Left kidney (tissue), 2 donors: Measurements from ENCODE around the gene TP53TG5. TPM values are rescaled to one million over a fixed set of nuclear protein-coding genes. Genes with fewer than 3 reads are reported as not detected.

Experiments used
- DNase-seq: peaks from one replicate; pipeline ENCODE4 v3.0.0-alpha.2; 2013
- polyA plus RNA-seq: library from polyadenylated mRNA; unstranded; fragments of 120-200 nt; gene quantifications from one replicate; pipeline ENCODE4 v1.2.1, GENCODE V29; 2013; ENCODE audit not compliant: insufficient read length

Gene TP53TG5
- polyA plus RNA-seq, 1 donor, result 2.0 TPM

DNA sequence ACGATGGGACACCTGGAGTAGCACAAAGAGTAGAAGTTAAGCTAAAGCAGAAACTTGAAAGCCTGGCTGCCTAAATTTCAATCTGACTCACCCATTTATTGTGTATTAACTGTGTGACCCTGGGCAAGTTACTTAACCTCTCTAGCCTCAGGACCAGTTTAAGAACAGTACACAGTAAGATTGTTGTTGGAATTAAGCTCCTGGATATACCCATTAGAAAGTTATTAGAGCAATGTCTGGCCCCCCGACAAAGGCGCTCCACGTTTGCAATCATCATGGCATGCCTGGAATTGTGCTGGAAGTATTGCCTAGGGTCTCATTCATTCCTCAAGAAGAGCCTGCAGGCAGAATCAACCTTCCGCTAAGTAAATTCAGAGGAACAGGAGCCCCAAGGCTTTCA is 31.3 kb downstream of the TP53TG5 start:
- DNase-seq, result no peak

DNA sequence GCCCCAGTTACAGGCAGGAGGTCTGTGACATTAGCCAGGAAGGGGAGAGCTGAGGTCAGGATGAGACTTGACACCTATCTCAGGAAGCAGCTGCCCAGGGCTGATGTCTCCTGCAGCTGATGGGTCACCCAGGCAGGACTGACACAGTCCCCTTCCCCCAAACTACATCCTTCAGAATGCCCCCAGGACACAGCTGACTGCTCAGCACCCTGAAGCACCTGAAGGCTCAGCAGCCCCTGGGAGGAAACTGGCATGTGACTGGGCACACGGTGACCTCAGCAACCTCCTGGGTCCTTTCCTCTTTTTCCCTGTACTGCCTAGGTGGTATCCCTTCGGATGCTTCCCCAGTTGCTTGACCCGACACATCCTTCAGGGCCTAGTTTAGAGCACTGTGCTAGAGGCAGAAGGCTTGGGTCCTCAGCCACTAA is 31.8 kb downstream of the TP53TG5 start:
- no peak for DNase-seq

DNA sequence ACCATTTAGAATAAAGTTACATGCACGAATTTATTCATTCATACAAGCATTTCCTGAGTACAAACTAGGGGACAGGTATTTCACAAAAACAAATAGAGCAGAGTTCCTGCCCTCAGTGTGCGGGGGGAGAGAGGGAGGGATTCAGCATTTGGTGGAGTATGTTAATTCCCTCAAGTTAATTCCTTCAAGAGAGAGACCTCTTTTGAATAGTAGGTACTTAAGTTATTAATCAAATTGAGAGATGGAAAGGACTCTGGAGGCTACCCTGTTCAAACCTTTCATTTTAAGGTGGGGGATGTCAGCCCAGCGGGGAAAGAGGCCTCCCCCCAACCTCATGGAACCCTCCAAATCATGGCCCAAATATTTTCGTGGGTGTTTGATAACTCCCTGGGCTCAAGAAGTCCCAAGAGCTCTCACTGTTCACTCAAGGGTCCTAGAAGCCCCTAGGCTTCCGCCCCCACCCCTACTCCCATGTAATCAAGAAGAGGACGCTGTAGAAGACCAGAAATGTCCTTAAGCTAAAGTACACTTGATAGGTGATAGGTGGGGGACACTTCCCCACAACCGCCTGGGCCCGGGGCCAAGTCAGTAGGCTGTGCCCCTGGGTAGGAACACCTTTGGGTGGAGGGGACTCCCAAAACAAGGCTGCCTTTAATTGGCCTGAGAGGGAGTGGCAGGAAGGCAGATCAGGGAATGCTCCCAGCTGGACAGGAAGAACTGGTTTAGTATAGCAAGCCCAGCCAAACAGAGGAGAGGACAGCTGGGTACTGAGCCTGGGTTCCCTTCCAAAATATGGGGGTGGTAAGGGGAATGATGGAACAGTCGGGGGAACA is 32.8 kb downstream of the TP53TG5 start:
- DNase-seq, result no peak

DNA sequence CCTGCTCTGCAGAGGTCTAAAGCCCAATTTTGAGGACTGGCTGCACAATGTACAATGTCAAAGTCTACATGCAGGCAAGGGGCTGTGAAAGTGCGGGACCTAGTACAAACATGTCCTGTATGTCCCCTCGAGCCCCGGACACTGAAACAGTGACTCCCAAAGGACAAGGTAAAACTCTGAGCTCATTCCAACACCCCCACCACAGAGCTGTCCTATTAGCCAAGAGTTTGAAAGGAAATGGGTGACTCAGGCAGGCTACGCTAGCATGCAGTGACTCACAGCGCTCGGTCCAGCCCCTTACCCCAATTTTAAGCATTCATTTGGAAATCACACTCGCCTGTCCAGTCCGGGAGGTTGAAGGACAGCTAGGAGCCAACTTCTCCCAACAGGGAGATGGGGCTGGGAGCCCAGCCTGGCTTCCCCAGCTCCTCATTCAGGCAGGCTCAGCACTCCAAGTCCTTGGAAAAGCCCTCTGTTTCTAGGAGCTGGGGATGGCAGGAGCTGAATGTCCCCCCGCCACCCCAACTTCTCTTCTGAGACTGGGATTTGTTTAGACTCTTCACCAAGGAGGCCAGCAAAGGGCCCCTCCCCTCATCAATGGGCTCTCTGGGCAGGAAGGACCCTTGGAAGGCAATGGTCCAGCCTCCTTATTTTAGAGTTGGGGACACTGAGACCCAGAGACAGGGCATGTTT is 33.8 kb downstream of the TP53TG5 start:
- DNase-seq, result no peak

DNA sequence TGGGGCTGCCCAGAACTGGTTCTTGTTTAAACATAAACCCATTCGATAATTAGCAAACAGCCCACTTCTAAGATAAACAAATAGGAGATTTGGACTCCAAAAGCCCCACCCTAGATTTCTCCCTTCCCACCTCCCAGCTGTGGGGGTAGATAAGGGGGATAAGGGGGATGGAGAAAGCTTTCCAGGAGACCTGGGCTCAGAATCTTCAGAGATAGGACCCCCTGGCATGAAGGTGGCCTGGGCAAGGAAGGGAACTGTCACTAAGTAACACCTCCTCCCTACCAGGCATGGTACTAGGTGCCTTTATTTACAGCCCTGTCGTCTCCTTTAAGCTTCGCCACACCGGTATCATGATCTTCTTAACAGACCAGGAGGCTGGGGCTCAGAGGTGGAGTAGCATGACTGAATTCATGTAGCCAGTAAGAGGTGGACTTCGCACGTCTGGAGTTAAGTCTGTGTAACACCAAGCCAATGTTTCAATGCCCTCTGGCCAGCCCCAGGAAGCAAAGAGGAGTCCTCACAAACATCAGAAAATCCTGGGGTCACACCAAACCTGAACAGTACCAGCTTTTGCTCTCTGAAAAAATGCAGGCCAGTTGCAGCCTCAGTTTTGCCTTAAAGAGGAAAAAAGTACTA is 34.5 kb downstream of the TP53TG5 start:
- DNase-seq, result no peak

DNA sequence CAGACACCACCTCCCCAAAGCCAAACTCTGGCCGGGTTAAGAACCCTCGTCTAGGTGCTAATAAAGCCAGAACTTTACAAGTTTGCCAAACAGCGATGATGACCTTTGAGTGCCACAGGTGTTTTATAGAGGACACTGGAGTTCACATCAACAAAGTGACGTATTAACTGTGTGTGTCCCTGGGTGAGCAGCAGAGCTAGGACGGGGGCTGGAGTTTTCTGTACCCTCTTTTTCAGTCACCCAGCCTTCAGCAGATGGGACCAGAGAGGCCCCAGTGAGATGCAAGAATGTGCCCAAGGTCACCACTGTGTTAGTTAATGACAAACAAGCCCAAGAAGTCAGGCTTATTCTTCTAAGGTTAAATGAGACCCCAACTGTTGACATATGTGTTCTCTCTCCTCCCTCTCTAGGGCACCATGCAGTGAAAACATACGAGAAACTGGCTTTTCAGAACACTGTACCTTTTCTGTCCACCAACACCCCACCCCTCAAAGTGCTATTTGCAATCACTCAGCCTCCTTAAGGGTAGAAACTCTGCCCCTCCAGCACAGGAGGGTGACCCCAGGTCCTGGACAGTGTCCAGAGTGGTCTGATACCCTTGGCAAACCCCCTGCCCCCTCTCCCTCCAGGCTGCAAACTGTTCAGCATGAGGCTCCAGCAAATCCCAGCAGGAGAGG is 35.1 kb downstream of the TP53TG5 start:
- no peak for DNase-seq

DNA sequence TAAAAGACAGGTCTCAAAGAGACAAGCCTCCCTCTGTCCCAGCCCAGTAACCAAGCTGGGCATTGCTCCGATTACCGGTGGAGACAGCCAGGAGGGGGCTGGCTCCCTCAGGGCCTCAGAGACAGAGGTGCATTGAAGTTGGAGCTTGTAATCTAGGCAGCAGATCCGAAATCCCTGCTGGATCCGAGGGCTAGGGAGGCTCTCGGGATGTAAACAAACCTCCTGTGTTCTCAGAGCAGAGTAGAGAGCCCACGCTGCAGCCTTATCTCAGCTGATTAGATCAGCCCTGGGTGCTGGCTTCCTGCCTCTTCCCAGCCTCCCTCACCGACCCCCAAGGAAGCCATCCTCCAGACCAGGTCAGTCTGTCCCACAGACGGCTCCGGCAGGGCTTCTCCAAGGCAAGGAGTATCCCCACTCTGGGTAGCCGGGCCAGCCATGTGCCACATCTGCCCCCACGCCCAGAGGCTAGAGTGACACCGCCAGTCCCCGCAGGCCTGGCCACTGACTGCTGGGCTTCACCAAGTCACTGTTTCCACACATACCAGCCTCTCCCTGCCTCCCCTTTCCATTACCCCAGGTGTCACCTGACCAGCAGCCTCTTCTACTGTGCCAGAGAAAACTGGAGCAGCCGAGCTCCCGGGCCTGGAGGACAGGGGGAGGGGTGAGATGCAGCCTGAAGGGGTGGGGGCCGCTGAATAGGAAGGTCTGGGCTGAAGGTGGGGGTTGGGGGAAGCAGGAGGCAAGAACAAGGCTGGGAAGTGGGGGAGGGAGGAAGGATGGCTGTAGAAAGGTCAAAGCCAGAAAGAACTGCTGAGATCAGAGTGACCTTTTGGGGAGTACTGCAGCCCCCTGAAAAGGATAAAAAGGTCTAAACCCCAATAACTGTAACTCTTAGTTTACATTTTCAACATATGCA is 35.9 kb downstream of the TP53TG5 start:
- DNase-seq, result no peak

DNA sequence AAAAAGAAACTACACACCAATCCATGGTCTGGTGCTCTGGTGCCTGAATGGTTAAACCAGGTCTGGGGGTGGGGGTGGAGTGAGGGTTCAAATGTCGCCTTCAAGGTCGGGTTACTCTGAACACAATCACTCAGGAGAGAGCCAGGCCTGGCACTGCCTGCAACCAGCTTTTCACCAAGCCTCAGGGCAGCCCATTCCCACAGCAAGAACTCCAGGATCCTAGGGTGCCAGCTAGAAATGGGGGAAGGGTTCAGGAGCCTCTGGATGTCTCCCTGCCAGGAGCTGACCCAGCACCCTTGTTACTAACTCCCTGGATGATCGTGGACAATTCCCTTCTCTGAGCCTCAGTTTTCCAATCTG is 36.6 kb downstream of the TP53TG5 start:
- no peak for DNase-seq

DNA sequence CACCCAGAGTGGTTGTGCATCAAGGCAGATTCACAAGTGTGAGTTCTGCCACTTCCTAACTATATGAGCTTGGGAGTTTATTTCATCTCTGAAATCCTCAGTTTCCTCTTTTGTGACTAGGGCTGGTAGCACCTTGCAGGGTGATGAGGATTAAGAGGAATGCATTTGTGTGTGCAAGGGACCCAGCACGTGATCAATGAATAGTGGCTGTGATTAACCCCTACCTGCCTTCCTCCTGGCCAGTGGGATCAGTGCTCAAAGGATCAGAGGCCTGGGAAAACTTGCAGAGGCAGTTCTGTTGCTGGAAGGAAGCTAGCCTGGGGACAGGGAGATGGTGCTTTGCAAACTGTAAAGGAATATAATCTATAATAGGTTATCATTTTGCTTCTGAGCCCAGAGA is 37.2 kb downstream of the TP53TG5 start:
- DNase-seq, result no peak

DNA sequence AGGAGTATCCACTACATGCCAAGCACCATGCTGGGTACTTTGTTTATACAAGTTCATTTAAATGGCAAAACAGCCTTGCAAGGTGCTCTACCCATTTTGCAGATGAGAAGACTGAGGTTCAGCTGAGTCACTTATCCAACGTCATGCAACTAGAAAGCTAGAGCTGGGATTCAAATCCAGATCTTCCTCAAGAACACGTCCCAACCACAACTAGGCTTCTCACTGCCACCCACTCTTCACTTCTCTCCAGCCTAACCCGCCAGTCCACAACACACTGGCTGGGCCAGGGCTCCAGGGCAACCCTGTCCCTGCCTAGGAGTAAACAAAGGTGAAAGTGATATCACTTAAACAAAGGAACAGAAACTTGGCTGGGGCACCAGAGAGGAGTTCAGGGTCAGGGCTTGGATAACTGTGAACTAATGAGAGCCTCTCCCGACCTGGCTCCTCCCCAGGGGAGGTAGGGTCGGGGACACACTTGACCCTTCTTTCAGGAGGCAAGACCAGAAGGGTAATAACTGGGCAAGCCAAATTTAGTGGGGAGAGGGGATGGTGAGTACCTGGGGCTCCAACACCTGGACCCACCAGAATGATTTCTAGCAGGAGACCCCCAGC is 37.8 kb downstream of the TP53TG5 start:
- no peak for DNase-seq

DNA sequence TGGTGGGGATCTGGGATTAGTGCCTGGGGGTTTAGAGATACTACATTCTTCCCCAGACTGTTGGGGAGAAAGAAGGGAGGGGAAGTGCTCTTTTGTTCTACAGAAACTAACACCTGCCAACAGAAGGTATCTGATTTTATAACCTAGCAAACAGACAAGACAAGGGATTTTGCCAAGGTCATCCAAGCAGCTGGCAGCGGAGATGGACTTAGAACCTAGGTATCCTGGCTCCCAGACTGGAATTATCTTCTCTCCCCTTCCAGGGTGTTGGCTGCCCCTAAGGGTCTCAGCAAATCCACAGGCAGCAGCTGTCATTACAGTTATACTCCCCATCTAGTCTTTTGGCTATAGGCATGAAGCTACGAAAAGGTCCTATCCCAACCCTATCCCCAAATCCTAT is 38.3 kb downstream of the TP53TG5 start:
- DNase-seq, result no peak

DNA sequence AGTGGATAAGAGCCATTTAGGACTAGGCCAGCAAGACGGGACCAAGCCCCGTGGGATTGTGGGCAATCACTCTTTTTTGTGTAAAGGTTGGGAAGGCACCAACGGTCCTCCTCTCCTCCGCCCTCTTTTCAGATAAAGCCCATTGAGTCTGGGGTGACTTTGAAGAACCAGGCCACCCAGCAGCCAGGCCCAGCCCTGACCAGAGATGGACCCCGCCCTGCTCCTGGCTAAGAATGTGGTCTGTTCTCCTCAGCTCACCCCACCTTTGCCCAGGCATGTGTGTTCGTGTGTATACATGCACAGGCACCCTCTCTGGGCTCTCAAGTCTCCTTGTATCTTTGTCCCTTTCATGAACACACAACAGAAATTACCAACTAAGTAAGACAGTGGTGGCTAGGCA is 39.0 kb downstream of the TP53TG5 start:
- no peak for DNase-seq

DNA sequence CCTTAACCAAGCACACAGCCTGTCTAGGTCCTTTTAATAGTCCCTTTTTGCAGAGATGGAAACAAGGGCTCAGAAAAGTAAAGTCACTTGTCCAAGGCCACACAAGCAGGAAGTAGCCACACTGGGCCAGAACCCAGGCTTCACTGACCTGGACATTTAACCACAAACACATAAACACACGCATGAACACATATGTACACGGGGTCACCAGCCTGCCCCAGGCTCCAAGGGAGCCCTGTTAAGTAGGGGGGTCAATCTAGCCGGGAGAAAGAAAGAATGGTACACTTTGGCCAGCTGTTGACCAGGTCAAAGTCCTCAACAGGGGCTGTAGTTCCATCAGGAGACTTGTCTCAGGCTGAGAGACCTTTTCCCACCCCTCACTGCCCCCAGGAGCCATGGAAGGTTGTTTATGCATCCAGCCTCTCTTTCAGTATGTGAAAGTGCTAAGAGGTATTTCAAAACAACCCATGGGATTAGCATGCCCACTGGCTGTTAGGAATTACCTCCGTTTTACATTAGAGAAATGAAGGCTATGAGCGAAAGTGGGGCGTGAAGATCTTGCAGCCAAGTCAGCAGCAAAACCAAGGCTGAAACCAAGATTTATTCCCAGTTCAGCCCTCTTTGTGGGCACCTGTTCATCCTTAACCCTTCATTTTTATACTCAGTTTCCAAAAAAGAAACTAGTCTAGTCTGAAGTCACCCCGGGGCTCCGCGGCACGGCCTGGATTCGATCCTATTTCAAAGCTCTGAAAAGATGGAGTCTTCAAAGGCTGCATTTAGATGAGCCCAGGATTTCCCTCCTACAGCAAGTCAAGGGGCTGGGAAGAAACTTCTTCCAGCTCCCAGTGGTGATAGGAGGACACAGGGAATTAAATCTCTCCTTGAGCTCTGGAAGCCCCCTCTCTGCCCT is 39.7 kb downstream of the TP53TG5 start:
- DNase-seq, result no peak

DNA sequence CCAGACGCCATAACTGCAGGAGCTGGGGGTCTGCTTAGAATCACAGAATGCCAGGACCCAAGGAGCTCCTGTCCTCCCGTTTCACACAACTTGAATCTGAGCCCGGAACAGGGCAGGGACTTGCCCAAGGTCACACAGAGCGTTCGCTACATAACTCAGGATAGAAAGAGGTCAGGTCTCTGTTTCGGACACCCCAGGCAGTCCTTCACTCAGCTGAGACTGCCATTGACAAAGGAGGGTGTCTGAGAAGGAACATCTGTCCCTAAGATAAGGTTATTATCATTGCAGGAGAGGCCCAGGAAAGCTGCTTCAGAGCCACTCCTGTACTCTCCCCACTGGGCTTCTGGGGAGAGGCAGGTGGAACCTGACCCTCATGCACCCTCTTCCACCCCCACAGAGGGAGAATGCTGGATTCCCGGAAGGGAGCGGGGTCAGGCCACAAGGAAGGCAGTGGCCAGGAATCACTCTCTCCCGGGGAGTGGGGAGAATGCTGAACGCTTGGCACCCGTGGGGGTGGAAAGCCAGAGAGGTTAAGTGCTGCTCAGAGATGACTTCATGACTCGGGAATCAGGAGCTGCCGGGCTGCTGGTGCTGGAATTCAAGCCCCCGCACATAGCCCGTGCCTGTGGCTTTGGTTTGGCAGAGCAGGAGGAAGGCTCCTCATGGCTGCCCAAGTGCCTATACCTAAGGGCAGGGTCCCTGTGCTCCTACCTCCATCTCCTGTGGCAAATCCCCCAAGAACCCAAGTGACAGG is 40.6 kb downstream of the TP53TG5 start:
- DNase-seq, result no peak

DNA sequence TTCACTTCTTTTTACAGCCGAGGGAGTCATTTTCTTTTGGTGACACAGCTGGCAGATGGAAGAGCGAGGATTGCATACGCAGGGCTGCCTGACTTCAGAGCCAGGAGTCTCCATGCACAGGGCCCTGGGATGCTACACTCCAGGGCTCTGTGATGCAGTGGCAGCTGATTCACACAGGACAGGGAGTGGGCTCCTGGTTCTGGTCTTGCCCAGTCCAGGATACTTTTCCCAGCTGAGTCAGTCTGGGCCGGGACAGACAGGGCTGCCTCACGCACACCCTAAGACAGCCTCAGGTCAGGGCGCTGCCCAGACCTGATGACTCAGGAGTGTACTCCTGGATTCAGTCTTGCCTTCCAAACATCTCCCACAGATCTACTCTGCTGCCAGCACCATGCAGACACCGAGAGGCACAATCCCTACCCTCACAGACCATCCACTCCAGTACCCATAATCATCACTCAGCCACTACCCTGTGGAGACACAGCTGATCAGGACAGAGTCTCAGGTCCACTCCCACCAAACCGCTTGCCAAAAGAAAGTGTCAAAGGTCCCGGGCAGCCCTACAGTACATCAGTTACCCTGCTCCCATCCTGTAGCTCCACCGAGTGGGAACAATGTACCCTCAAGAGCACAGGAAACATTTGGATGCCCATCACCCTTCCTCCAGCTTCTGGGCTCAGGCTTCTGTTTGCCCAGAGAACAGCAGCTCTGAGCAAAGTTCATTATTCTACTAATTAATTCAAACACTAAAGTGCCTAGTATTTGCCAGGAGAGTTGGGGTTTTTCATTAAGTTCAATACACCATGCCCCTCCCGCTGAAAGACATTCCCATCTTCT is 41.4 kb downstream of the TP53TG5 start:
- DNase-seq, result no peak

DNA sequence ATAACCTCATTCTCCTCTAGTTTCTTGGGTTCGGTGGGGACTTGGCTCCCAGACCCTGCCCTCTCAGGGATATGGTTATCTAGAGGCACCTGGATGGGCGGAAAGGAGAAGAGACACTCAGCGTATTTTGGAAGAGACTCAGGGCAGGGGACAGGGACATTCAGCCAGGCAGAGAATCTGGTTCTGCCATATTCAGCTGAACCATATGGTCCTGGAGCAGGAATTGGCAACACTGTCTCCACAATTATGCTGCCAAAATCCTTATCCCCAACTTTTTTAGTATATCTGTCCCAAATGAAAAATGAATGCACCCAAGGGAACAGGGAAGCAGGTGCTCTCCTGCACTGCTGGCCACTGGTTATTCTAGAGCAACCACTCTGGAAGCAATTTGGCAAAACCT is 47.6 kb downstream of the TP53TG5 start:
- no peak for DNase-seq

DNA sequence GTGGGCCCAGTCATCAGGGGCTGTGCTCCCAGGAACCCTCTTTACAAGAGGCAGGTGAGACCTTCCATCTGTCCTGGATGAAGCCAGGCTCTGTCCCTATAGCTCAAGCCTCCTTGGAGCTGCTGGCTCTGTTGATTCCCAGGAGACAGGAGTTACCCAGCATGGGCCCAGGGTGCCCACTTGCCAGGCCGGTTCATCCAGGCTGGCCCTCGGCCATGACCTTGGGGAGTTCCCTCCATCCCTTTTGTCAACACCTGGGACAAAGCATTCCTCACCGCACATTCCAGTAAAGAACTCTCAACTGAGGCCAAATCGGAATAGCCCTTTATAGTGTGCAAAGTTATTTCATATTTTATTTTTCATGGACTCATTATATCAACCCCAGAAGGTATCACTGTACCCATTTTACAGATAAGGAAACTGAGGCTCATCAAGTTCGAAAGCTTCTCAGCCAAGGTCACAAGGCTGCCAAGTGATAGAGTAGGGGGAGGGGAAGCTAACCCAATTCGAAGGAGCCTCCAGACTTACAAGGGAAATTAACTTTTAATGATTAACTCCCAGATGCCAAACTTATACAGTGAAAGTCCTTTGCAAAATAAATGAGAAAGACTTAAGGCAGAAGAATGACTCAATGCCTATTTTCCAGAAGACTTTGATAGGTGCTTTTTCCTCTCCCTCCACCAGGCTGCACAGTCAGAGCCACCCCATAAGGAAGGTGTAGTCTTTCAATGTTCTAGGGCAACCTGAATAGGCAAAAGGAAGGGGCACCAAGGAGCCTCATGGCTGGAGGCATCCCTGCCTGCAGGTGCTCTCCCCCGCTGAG is 48.4 kb downstream of the TP53TG5 start:
- DNase-seq, result no peak
